H9 (cell line): ENCODE data around the gene DOHH. TPM values are rescaled to one million over a fixed set of nuclear protein-coding genes. Genes with fewer than 3 reads are reported as not detected.

Source experiments
- DNase-seq: peaks from one replicate; pipeline ENCODE4 v3.0.0-alpha.2; 2017
- H2AFZ ChIP-seq: one replicate; pipeline ENCODE4 v1.6.1; 2013; ENCODE audit warnings: mild to moderate bottlenecking, low read length, control low read depth, moderate library complexity
- H2AK5ac ChIP-seq: 2 replicates; pipeline ENCODE4 v1.6.1; 2013; ENCODE audit warnings: low read length, control low read depth, mixed read lengths; ENCODE audit not compliant: insufficient read length
- H2BK120ac ChIP-seq: one replicate; pipeline ENCODE4 v1.6.1; 2013; ENCODE audit warnings: low read depth, mild to moderate bottlenecking, low read length, control low read depth, inconsistent platforms; ENCODE audit not compliant: poor library complexity, severe bottlenecking
- H2BK12ac ChIP-seq: 2 replicates; pipeline ENCODE4 v1.6.1; 2013; ENCODE audit warnings: low read length, control low read depth, mixed read lengths, low read depth; ENCODE audit not compliant: insufficient read length
- H2BK15ac ChIP-seq: 2 replicates; pipeline ENCODE4 v1.6.1; 2013; ENCODE audit warnings: low read depth, low read length, control low read depth
- H2BK20ac ChIP-seq: one replicate; pipeline ENCODE4 v1.6.1; 2013; ENCODE audit warnings: low read depth, mild to moderate bottlenecking, low read length, control low read depth, inconsistent platforms; ENCODE audit not compliant: poor library complexity, severe bottlenecking
- H2BK5ac ChIP-seq: 2 replicates; pipeline ENCODE4 v1.6.1; 2013; ENCODE audit warnings: low read length, control low read depth, mixed read lengths; ENCODE audit not compliant: insufficient read length
- H3K14ac ChIP-seq: 2 replicates; pipeline ENCODE4 v1.6.1; 2013; ENCODE audit warnings: low read length, control low read depth; ENCODE audit not compliant: insufficient read depth
- H3K18ac ChIP-seq: 2 replicates; pipeline ENCODE4 v1.6.1; 2013; ENCODE audit warnings: low read depth, mild to moderate bottlenecking, mixed read lengths, low read length, control low read depth; ENCODE audit not compliant: insufficient read length
- H3K23ac ChIP-seq: 2 replicates; pipeline ENCODE4 v1.6.1; 2013; ENCODE audit warnings: low read length, control low read depth, mixed read lengths, low read depth; ENCODE audit not compliant: insufficient read length
- H3K23me2 ChIP-seq: 2 replicates; pipeline ENCODE4 v1.6.1; 2013; ENCODE audit warnings: low read depth, mild to moderate bottlenecking, mixed read lengths, low read length, control low read depth; ENCODE audit not compliant: insufficient read length, poor library complexity, severe bottlenecking
- H3K27ac ChIP-seq: 2 replicates; pipeline ENCODE4 v1.5.1; 2013; ENCODE audit warnings: low read length, control low read depth, mixed read lengths, low read depth; ENCODE audit not compliant: insufficient read length
- H3K27me3 ChIP-seq: 2 replicates; pipeline ENCODE4 v1.6.1; 2013; ENCODE audit warnings: low read length, control low read depth, inconsistent platforms; ENCODE audit not compliant: insufficient read depth
- H3K4ac ChIP-seq: 2 replicates; pipeline ENCODE4 v1.6.1; 2013; ENCODE audit warnings: low read depth, mild to moderate bottlenecking, control low read depth, inconsistent platforms, low read length, moderate library complexity
- H3K4me1 ChIP-seq: 2 replicates; pipeline ENCODE4 v1.6.1; 2013; ENCODE audit warnings: low read length, control low read depth, inconsistent platforms; ENCODE audit not compliant: insufficient read depth
- H3K4me2 ChIP-seq: 2 replicates; pipeline ENCODE4 v1.6.1; 2013; ENCODE audit warnings: low read length, control low read depth, mixed read lengths; ENCODE audit not compliant: insufficient read length, insufficient read depth
- H3K56ac ChIP-seq: 2 replicates; pipeline ENCODE4 v1.6.1; 2013; ENCODE audit warnings: low read depth, mild to moderate bottlenecking, mixed read lengths, low read length, control low read depth; ENCODE audit not compliant: insufficient read length
- H3K79me1 ChIP-seq: 2 replicates; pipeline ENCODE4 v1.6.1; 2013; ENCODE audit warnings: low read depth, mild to moderate bottlenecking, moderate library complexity, low read length, control low read depth, inconsistent platforms; ENCODE audit not compliant: insufficient read depth, poor library complexity, severe bottlenecking
- H3K79me2 ChIP-seq: 2 replicates; pipeline ENCODE4 v1.6.1; 2013; ENCODE audit warnings: low read length, control low read depth, inconsistent platforms; ENCODE audit not compliant: insufficient read depth
- H3K9ac ChIP-seq: 2 replicates; pipeline ENCODE4 v1.6.1; 2013; ENCODE audit warnings: low read length, control low read depth, mixed read lengths; ENCODE audit not compliant: insufficient read length; ENCODE audit errors: extremely low read depth
- H3K9me3 ChIP-seq: one replicate; pipeline ENCODE4 v1.6.1; 2013; ENCODE audit warnings: low read depth, low read length, inconsistent platforms; ENCODE audit not compliant: control insufficient read depth
- H3T11ph ChIP-seq: one replicate; pipeline ENCODE4 v1.6.1; 2013; ENCODE audit warnings: mild to moderate bottlenecking, low read length, control low read depth, inconsistent platforms
- H4K20me1 ChIP-seq: one replicate; pipeline ENCODE4 v1.6.1; 2013; ENCODE audit not compliant: control insufficient read depth, insufficient read length, insufficient read depth
- H4K5ac ChIP-seq: 2 replicates; pipeline ENCODE4 v1.6.1; 2013; ENCODE audit warnings: low read depth, mild to moderate bottlenecking, mixed read lengths, low read length, control low read depth; ENCODE audit not compliant: insufficient read length
- H4K8ac ChIP-seq: replicated peaks from 2 replicates; pipeline ENCODE4 v1.6.1; 2013; ENCODE audit warnings: low read length, control low read depth, mixed read lengths, low read depth; ENCODE audit not compliant: insufficient read length
- H4K91ac ChIP-seq: 2 replicates; pipeline ENCODE4 v1.6.1; 2013; ENCODE audit warnings: low read depth, mild to moderate bottlenecking, moderate library complexity, mixed read lengths, low read length, control low read depth; ENCODE audit not compliant: insufficient read length
- H3K27ac Mint-ChIP-seq, 3 experiments: 2 replicates in 2 of 3; 3 replicates in 1 of 3; pipeline ENCODE4 v1.8.0; 2020 to 2021; ENCODE audit warnings: mixed read lengths in 3 of 3, mild to moderate bottlenecking in 1 of 3, moderate library complexity in 1 of 3
- H3K27me3 Mint-ChIP-seq: 2 replicates; pipeline ENCODE4 v1.8.0; 2021; ENCODE audit warnings: low read depth, mild to moderate bottlenecking, moderate library complexity, mixed read lengths
- H3K36me3 Mint-ChIP-seq, 3 experiments: 2 replicates in 2 of 3; 3 replicates in 1 of 3; pipeline ENCODE4 v1.8.0; 2020 to 2021; ENCODE audit warnings: low read depth in 3 of 3, mixed read lengths in 3 of 3; ENCODE audit not compliant: insufficient read depth in 1 of 3
- H3K4me1 Mint-ChIP-seq, 2 experiments: 2 replicates each; pipeline ENCODE4 v1.8.0; 2020; ENCODE audit warnings: mixed read lengths in 2 of 2
- H3K4me3 Mint-ChIP-seq, 2 experiments: 2 replicates in 1 of 2; 3 replicates in 1 of 2; pipeline ENCODE4 v1.8.0; 2020 to 2021; ENCODE audit warnings: mild to moderate bottlenecking in 2 of 2, mixed read lengths in 2 of 2, moderate library complexity in 1 of 2
- H3K9me3 Mint-ChIP-seq, 2 experiments: 2 replicates in 1 of 2; 3 replicates in 1 of 2; pipeline ENCODE4 v1.8.0; 2020; ENCODE audit warnings: mild to moderate bottlenecking in 2 of 2, mixed read lengths in 2 of 2, moderate library complexity in 1 of 2
- CTCF ChIP-seq: fragments of 200-600 bp; sonication (generic); conservative IDR thresholded peaks from 3 replicates; pipeline ENCODE4 v1.8.0; 2021; ENCODE audit warnings: antibody characterized with exemption, mild to moderate bottlenecking
- WGBS: extraction: QIAGEN DNeasy Blood & Tissue Kit; methylation state at CpG from one replicate; pipeline ENCODE4 v1.1.7; 2013; ENCODE audit warnings: missing lambda C conversion rate, low lambda C conversion rate, mixed read lengths; ENCODE audit not compliant: insufficient read length; ENCODE audit errors: extremely low coverage; 5-methylcytosine and 5-hydroxymethylcytosine counted together
- total RNA-seq: library from RNA; stranded (reverse); gene quantifications from 2 replicates; pipeline ENCODE4 v1.2.1, GENCODE V29; 2021

Gene DOHH
- total RNA-seq, 1 experiment from 2014 or later = 16.5 TPM

GRCh38 chr19:3455960-3456601 lies 44.4 kb downstream of the DOHH start:
- Histone ChIP-seq H2BK120ac (no peak overlapping the region), H2BK12ac (no peak overlapping the region), H2BK5ac (no peak overlapping the region), H2AK5ac (no peak overlapping the region), H3K9ac (no peak overlapping the region), H3K9me3 (no peaks in the 10 kb centered on the region), H3K4ac (no peak overlapping the region), H4K20me1 (peaks cover 2% of the 10 kb centered on the region), H3K23ac (no peak overlapping the region), H3K56ac (no peak overlapping the region), H3K79me2 (no peaks in the 10 kb centered on the region), H4K8ac (no peak overlapping the region), H3K27me3 (peaks cover 6% of the 10 kb centered on the region; the same call in 1 of the 2 replicates), H3K79me1 (no peaks in the 10 kb centered on the region), H2BK20ac (no peak overlapping the region), H3K27ac (no peak overlapping the region), H2BK15ac (no peak overlapping the region), H3K4me1 (no peaks in the 10 kb centered on the region; the same call in 1 of the 2 replicates), H4K5ac (no peak overlapping the region), H3K18ac (no peak overlapping the region), H3T11ph (no peak overlapping the region), H3K23me2 (peaks cover 3% of the 10 kb centered on the region), H2AFZ (no peak overlapping the region), H3K14ac (no peak overlapping the region), H4K91ac (no peak overlapping the region), H3K4me2 (no peak overlapping the region)
- H3K36me3 Mint-ChIP-seq = no peaks in the 10 kb centered on the region
- TF ChIP-seq CTCF = no peak
- H3K27ac Mint-ChIP-seq = no peak overlapping the region
- peaks cover 35% of the 10 kb centered on the region for H3K27me3 Mint-ChIP-seq
- H3K4me3 Mint-ChIP-seq = no peak overlapping the region
- DNase-seq = no peak
- no CpG with 5 or more reads among the region's 37 CpGs for WGBS
- H3K4me1 Mint-ChIP-seq = peaks cover 11 to 23% of the 10 kb centered on the region in 2 experiments
- no peaks in the 10 kb centered on the region for H3K9me3 Mint-ChIP-seq
